T-helper 2 cell (primary cell): ENCODE results near the gene TBX20.
"Not testable (repeated sequence)": the region's sequence is repeated elsewhere in the genome, so short reads cannot be mapped to it uniquely, and the experiment has no call there.

Experiments
- DNase-seq, 5 experiments: peaks; one replicate each; pipeline versions ENCODE4 v3.0.0 to v3.0.0-alpha.2; 2012 to 2022

The TBX20 gene

GRCh38 chr7:35220176-35220575 is 33.7 kb downstream of the TBX20 start:
- not testable (repeated sequence) for DNase-seq

DNA sequence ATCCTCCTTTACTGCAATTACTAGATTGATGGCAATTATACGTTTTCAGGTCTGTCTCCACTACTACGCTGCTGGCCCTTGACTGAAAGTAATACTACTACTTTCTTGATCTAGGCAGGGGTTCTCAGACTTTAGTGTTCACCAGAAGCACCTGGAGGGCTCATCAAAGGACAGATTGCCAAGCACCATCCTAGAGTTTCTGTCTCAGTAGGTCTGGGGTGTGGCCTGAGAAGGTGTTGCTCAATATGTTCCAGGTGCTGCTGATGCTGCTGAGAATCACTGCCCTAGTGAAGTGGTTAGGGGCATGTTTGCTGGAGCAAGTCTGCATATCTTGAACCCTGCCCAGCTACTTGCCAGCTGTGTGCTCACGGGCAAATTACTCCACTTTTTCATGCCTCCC is 37.9 kb downstream of the TBX20 start:
- DNase-seq = not testable (repeated sequence)

GRCh38 chr7:35215063-35215462 is 38.8 kb downstream of the TBX20 start:
- DNase-seq = not testable (repeated sequence)

DNA sequence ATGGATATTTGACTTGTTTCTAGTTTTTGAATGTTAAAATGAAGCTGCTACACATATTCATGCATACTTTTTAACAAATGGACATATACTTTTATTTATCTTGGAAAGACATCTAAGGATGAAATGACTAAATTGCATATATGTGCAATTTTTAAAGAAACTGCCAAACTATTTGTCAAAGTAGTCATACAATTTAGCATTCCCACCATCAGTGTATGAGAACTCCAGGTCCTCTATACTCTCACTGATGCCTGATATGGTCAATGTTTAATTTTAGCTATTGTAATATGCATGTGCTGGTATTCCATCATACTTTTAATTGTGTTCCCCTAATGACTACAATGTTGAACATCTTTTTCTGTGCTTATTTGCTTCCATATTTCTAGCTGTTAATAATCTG is 47.0 kb downstream of the TBX20 start:
- DNase-seq = not testable (repeated sequence)

GRCh38 chr7:35204850-35205249 is 49.0 kb downstream of the TBX20 start:
- DNase-seq = not testable (repeated sequence)

- DNase-seq = not testable (repeated sequence)
These were observed 49.9 kb downstream of the TBX20 start for GRCh38 chr7:35204031-35204430.

DNA sequence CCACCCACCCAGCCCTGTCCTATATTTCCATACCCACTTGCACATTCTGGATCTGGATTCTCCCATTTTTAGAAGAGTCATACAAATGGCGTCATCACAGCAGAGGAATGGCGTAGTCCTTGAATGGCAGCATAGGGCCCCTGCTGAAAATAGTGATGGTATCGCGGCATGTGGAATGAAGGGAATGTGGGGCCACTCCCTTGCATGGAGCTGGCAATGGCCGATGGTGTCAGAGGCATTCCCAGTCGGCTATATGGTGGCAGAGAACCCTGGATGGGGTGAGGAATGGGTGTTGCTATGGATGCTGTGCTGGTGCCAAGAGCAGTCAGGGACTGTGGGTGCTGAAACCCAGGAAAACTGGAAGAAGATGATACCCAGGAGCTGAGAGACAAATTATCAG is 51.5 kb downstream of the TBX20 start:
- DNase-seq = not testable (repeated sequence)

GRCh38 chr7:35200170-35200569 is 53.7 kb downstream of the TBX20 start:
- DNase-seq = not testable (repeated sequence)

DNA sequence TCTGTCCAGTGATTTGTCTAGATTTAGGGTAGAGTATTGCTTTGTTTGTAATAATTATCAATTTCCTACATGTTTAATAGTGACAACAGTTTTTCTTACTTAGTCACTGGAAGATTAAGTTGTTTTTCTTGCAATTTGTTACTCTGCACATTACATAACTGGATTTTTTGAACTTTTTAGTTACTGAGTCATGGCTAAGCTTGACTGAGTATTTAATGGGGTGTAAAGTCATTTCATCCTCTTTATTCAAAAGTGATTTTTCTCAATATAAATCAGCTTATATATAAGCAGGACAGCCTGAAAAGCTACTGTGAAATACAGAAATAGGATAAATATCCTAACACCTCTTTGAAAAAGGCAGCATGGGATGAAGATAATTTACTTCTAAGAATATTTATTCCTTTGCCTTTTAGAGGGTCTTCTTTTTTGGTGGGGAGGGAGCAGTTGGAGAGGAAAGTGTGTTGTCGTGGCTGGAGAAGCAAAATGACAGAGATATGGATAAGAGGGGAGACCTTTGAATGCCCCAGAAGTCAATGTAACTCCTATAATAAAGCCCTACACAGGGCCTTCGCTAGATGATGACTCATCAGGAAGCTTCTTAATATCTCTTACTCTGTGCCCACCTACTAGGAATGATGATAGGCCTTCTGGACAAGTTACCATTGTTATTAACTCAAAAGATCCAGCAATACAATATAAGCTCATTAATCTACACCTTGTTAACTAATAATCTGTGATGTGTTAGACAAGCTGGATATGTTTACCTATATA is 55.3 kb downstream of the TBX20 start:
- not testable (repeated sequence) for DNase-seq

- DNase-seq = not testable (repeated sequence)
These were observed 62.3 kb downstream of the TBX20 start for GRCh38 chr7:35191571-35191970.

- not testable (repeated sequence) for DNase-seq
These were observed 63.6 kb downstream of the TBX20 start for GRCh38 chr7:35190146-35190773.

DNA sequence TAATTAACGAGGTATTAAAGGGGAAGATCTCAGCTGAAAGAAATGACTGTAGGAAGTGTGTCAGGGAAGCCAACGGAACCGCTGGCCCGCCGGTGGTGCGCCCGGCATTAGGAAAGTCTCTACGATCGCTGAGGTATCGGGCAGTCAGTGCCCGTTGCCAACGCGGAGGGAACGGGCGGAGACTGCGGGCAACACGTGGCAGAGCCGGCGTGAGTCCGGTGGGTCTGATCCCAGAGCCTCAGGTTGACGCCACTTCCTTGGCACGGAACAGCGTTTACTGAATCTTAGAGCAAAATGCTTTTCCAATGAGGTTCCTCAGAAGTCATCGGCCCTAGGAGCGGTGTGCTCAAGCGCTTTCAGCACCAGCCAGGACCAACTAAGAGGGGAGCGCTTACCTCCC is 67.1 kb downstream of the TBX20 start:
- DNase-seq = peak in 1 of 5 experiments; percentile 0

DNA sequence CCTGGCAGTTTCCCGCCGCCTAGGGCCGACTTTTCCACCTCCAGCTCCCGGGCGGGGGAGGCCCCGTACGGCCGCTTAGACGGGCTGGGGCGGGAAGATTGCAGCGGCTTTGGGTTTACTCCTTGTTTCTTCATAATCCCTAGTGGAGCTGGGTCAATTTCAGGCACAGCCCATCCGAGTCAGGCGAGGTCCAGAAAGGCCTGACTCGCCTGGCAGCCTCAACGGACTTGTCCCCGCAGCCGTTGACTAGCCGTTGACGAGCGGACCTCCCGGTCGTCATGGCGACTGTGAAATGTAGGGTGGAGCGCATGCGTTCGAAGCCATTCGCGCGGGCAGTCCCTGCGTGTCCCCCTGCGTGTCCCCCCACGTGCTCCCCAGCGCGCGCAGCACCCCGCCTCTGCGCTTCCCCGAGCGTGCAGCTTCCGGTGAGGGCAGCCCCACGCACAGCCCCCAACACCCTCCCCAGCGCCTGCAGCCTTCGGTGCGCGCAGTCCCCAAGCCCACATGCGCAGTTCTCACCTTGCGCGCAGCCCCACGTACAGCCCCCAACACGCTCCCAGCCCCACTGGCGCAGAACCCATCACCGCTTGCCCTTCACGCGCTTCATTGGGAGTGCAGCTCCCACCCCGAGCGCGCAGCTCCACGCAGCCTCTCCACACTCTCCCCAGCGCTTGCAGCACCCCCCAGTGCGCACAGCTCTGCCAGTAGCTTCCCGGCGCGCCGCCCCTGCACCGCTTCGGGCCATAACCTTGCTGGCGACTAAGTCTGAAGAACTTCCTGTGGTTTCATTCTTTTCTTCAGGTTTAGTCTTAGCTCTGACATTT is 67.8 kb downstream of the TBX20 start:
- peak in 1 of 5 experiments; percentile 28 for DNase-seq

GRCh38 chr7:35185578-35185907 is 68.4 kb downstream of the TBX20 start:
- not testable (repeated sequence) for DNase-seq

- DNase-seq = not testable (repeated sequence)
These were observed 68.9 kb downstream of the TBX20 start for GRCh38 chr7:35184961-35185360.

- not testable (repeated sequence) for DNase-seq
These were observed 69.9 kb downstream of the TBX20 start for GRCh38 chr7:35183873-35184503.

GRCh38 chr7:35180665-35181064 is 73.2 kb downstream of the TBX20 start:
- DNase-seq = not testable (repeated sequence)

DNA sequence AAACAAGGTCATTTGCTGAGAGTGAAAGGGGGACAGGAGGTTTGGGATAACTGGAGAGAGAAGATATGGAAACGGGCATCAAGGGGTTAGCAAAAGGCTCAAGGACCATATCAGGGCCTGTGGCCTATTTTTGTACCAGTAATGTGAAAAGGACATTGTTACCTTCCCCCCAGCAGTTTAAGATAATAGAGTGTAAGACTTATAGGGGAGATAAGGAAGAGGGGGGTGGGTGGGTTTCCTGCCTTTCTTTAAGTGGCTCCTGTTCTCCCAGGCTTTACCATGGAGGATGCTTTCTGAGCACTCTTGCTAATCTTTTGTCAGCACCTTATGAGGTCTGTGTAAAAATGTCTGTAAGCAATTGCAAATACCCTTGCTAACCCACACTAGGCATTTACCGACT is 80.7 kb downstream of the TBX20 start:
- DNase-seq = not testable (repeated sequence)

GRCh38 chr7:35172131-35172530 is 81.8 kb downstream of the TBX20 start:
- not testable (repeated sequence) for DNase-seq

DNA sequence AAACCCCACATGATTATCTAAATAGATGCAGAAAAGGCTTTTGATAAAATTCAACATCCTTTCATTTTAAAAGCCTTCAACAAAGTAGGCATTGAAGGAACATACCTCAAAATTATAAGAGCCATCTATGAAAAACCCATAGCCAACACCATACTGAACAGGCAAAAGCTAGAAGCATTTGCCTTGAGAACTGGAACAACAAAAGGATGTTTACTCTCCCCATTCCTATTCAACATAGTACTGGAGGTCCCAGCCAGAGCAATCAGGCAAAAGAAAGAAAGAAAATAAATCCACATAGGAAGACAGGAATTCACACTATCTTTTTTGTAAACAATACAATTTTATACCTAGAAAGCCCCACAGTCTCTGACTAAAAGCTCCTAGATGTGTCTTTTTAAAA is 86.2 kb downstream of the TBX20 start:
- not testable (repeated sequence) for DNase-seq

- DNase-seq = not testable (repeated sequence)
These were observed 86.7 kb downstream of the TBX20 start for GRCh38 chr7:35167158-35167557.

DNA sequence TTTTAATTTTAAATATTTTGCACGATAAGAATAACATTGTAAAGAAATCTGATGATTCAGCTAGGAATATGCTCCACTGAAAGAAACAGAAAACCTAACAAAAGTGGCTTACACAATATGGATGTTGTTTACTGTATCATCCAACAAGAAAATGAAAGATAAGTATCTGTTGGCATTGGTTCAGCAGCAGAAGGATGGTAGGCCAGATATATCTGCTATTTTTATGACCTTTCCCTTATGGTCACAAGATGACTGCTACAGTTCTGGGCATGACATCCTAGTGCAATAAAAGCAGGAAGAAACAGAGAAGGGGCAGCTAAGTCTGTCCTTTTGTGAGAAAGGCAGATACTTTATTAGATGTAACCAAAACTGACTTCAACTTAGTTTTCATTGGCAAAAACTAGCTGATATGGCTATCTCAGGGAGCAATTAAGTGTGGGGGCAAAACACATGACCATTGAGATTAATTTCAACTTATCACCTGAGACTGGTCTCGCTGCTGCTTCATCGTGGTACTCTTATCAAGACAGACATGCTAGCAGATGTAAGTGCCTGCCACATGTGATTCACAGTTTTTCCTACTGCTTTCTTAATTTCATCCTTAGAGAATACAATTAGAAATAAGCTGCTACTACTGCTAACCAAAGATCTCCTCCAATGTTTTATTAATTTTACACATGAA is 92.7 kb downstream of the TBX20 start:
- DNase-seq = not testable (repeated sequence)
